Karpas-422 (cell line): ENCODE data around the gene GPRIN2. TPM values are rescaled to one million over a fixed set of nuclear protein-coding genes. Genes with fewer than 3 reads are reported as not detected.

Experiments
- DNase-seq: peaks from one replicate; pipeline ENCODE4 v3.0.0-alpha.2; 2015
- H2AFZ ChIP-seq: fragments of 200-600 bp; sonication (generic); 2 replicates; pipeline ENCODE4 v1.6.1; 2014; ENCODE audit warnings: antibody characterized with exemption, low read length, mixed read lengths
- H3K27ac ChIP-seq: fragments of 200-600 bp; sonication (generic); 2 replicates; pipeline ENCODE4 v1.5.1; 2014; ENCODE audit warnings: mild to moderate bottlenecking, low read length, moderate library complexity
- H3K27me3 ChIP-seq: fragments of 200-600 bp; sonication (generic); 2 replicates; pipeline ENCODE4 v1.6.1; 2014; ENCODE audit warnings: low read length, mixed read lengths
- H3K36me3 ChIP-seq: fragments of 200-600 bp; sonication (generic); 2 replicates; pipeline ENCODE4 v1.6.1; 2014; ENCODE audit warnings: low read length, mixed read lengths; ENCODE audit not compliant: insufficient read depth
- H3K4me1 ChIP-seq: fragments of 200-600 bp; sonication (generic); 2 replicates; pipeline ENCODE4 v1.6.1; 2014; ENCODE audit warnings: mild to moderate bottlenecking, low read length, mixed read lengths
- H3K4me2 ChIP-seq: fragments of 200-600 bp; sonication (generic); 2 replicates; pipeline ENCODE4 v1.6.1; 2014; ENCODE audit warnings: low read length, low read depth, mild to moderate bottlenecking; ENCODE audit not compliant: poor library complexity, severe bottlenecking
- H3K4me3 ChIP-seq: fragments of 200-600 bp; sonication (generic); 2 replicates; pipeline ENCODE4 v1.5.1; 2014; ENCODE audit warnings: mild to moderate bottlenecking, antibody characterized with exemption, low read length, mixed read lengths
- H3K79me2 ChIP-seq: fragments of 200-600 bp; sonication (generic); 2 replicates; pipeline ENCODE4 v1.6.1; 2014; ENCODE audit warnings: mild to moderate bottlenecking, low read length, mixed read lengths
- H3K9ac ChIP-seq: fragments of 200-600 bp; sonication (generic); 2 replicates; pipeline ENCODE4 v1.6.0; 2014; ENCODE audit warnings: low read length
- H3K9me2 ChIP-seq: fragments of 200-600 bp; sonication (generic), shearing (Covaris generic); replicated peaks from 2 replicates; pipeline ENCODE4 v1.6.0; 2014; ENCODE audit warnings: mild to moderate bottlenecking, low read length, moderate library complexity; ENCODE audit not compliant: insufficient read depth
- H3K9me3 ChIP-seq: fragments of 300-700, 200-600 bp; sonication (generic); 2 replicates; pipeline ENCODE4 v1.6.1; 2014; ENCODE audit warnings: low read length, mixed read lengths
- H4K20me1 ChIP-seq: fragments of 200-600 bp; sonication (generic); 2 replicates; pipeline ENCODE4 v1.6.1; 2014; ENCODE audit warnings: mild to moderate bottlenecking, antibody characterized with exemption, low read length, low read depth; ENCODE audit not compliant: insufficient read depth
- total RNA-seq: library from RNA; depleted of rRNA; stranded (reverse); fragments of >200 nt; shearing (Covaris generic); gene quantifications from 2 replicates; pipeline ENCODE4 v1.2.3, GENCODE V29; 2014; ENCODE audit warnings: low replicate concordance

GPRIN2 gene
- total RNA-seq, 1 experiment from 2014 or later: not detected

- Histone ChIP-seq H2AFZ (no peak overlapping the region), H3K4me3 (no peak overlapping the region), H4K20me1 (no peaks in the 10 kb centered on the region), H3K4me1 (no peaks in the 10 kb centered on the region), H3K27me3 (no peaks in the 10 kb centered on the region), H3K4me2 (no peak overlapping the region), H3K9me3 (no peaks in the 10 kb centered on the region), H3K9me2 (no peaks in the 10 kb centered on the region), H3K9ac (no peak overlapping the region), H3K27ac (no peak overlapping the region), H3K36me3 (no peaks in the 10 kb centered on the region), H3K79me2 (no peaks in the 10 kb centered on the region)
- no peak for DNase-seq
Observed at GRCh38 chr10:46542567-46543465, 13.6 kb downstream of the GPRIN2 start.

DNA sequence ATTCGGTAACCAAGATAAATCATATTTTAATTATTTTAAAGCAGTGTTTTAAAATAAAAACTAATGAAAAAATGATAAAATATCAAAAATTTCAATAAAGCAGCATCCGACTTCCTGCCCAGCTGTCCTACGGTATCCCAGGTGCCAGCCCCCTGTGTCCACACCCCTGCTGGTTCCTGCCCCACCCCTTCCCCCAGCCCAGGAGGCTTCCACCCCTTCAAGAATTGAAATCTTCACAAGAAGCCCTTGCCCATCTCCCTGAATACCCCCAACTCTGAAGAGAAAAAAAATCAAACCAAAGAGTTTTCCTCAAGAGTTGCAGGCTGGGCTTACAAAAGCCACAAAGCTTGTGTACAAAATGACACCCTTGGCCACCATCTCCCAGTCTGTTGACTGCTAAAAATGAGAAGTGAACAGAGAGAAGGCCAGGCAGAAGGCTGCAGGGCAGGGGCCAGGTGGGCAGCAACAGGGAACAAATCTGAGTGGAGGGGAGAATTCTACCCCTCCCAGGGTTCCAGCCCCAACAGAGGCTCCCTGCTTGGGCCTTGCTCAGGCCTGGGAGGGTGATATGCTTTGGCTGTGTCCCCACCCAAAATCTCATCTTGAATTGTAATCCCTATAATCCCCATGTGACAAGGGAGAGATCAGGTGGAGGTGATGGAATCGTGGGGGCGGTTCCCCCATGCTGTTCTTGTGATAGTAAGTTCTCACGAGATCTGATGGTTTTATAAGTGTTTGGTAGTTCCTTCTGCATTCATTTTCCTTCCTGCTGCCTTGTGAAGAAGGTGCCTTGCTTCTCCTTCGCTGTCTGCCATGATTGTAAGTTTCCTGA lies 14.5 kb downstream of the GPRIN2 start:
- H2AFZ ChIP-seq: no peak overlapping the region

GRCh38 chr10:46541017-46541661 lies 15.3 kb downstream of the GPRIN2 start:
- no peak overlapping the region for H3K9ac ChIP-seq
- H3K9me2 ChIP-seq: no peaks in the 10 kb centered on the region
- H2AFZ ChIP-seq: no peak overlapping the region
- no peaks in the 10 kb centered on the region for H3K79me2 ChIP-seq
- H3K4me2 ChIP-seq: no peak overlapping the region
- H4K20me1 ChIP-seq: no peaks in the 10 kb centered on the region
- H3K4me3 ChIP-seq: no peak overlapping the region
- H3K27ac ChIP-seq: no peak overlapping the region
- no peaks in the 10 kb centered on the region for H3K36me3 ChIP-seq
- no peaks in the 10 kb centered on the region for H3K9me3 ChIP-seq
- H3K4me1 ChIP-seq: no peaks in the 10 kb centered on the region
- no peak for DNase-seq
- 0 out of 2 replicates have a peak, but pooled peaks cover 3% of the 10 kb centered on the region for H3K27me3 ChIP-seq

More for the DNA sequence above, 14.5 kb downstream of the GPRIN2 start:
- H3K4me3 ChIP-seq: no peak overlapping the region
- H3K9ac ChIP-seq: no peak overlapping the region
- H4K20me1 ChIP-seq: no peaks in the 10 kb centered on the region
- H3K79me2 ChIP-seq: no peaks in the 10 kb centered on the region
- no peaks in the 10 kb centered on the region for H3K9me3 ChIP-seq
- no peak overlapping the region for H3K4me2 ChIP-seq
- no peaks in the 10 kb centered on the region for H3K4me1 ChIP-seq
- no peaks in the 10 kb centered on the region for H3K36me3 ChIP-seq
- no peaks in the 10 kb centered on the region for H3K9me2 ChIP-seq
- H3K27me3 ChIP-seq: no peaks in the 10 kb centered on the region
- DNase-seq: no peak
- no peak overlapping the region for H3K27ac ChIP-seq

DNA sequence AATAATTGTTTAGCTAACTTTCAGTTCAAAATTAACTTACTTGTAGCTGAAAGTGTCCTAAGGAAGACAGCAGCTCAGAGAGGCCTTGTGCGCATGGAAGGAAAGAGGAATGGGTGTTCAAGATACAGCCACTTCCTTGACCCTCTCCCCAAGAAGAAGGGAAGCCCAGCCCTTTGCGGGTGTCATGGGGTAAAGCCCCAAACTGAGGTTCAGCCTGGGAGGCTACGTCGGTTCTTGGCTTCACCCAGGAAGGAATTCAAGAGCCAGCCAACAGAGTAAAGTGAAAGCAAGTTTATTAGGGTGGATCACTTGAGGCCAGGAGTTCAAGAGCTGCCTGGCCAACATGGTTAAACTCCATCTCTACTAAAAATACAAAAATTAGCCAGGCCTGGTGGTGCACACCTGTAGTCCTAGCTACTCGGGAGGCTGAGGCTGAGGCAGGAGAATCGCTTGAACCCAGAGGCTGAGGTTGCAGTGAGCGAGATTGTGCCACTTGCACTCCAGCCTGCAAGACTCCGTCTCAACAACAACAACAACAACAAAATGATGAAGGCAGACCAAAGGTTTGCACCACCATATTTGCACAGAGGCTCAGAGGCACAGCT lies 15.9 kb downstream of the GPRIN2 start:
- Histone ChIP-seq H3K4me3 (no peak overlapping the region), H3K27me3 (0 out of 2 replicates have a peak, but pooled peaks cover 3% of the 10 kb centered on the region), H3K9me2 (no peaks in the 10 kb centered on the region), H3K79me2 (no peaks in the 10 kb centered on the region), H2AFZ (no peak overlapping the region), H3K36me3 (no peaks in the 10 kb centered on the region), H4K20me1 (no peaks in the 10 kb centered on the region), H3K27ac (no peak overlapping the region), H3K4me1 (no peaks in the 10 kb centered on the region), H3K4me2 (no peak overlapping the region), H3K9ac (no peak overlapping the region), H3K9me3 (no peaks in the 10 kb centered on the region)
- DNase-seq: no peak

DNA sequence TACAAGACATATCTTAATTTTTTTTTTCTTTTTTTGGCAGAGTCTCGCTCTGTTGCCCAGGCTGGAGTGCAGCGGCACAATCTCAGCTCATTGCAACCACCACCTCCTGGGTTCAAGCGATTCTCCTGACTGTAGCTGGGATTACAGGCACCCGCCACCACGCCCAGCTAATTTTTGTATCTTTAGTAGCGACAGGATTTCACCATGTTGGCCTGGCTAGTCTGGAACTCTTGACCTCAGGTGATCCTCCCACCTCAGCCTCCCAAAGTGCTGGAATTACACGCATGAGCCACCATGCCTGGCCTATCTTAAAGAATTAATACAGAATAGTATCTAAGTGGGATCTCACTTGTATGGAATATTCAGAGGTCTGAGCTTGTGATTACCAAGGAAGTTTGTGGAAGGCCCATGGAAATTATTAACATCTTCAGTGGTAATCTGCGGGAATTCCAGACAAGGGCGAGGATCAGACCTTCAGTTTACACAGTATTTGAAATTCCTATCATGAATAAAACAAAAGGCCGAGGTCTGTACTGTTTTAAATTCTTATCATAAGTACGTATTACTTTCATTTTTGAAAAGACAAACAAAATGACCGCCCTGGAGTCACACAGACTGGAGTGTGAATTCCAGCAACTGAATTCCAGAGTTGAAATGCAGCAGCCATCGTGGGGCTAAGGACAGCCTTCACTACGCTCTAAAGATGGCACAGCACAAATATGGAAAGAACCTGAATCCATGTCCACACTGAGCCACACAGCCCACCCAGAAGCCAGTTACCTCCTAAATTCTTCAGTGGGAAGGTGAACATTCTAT lies 16.7 kb downstream of the GPRIN2 start:
- no peak overlapping the region for H3K27ac ChIP-seq
- H3K79me2 ChIP-seq: no peaks in the 10 kb centered on the region
- no peaks in the 10 kb centered on the region for H3K9me3 ChIP-seq
- H2AFZ ChIP-seq: no peak overlapping the region
- no peaks in the 10 kb centered on the region for H3K4me1 ChIP-seq
- H3K36me3 ChIP-seq: no peaks in the 10 kb centered on the region
- no peak for DNase-seq
- H3K4me2 ChIP-seq: no peak overlapping the region
- 0 out of 2 replicates have a peak, but pooled peaks cover 3% of the 10 kb centered on the region for H3K27me3 ChIP-seq
- H3K4me3 ChIP-seq: no peak overlapping the region
- H3K9ac ChIP-seq: no peak overlapping the region
- no peaks in the 10 kb centered on the region for H3K9me2 ChIP-seq
- no peaks in the 10 kb centered on the region for H4K20me1 ChIP-seq

GRCh38 chr10:46538717-46539426 lies 17.6 kb downstream of the GPRIN2 start:
- Histone ChIP-seq H3K9ac (no peak overlapping the region), H3K9me2 (no peaks in the 10 kb centered on the region), H3K27ac (no peak overlapping the region), H2AFZ (no peak overlapping the region), H3K27me3 (0 out of 2 replicates have a peak, but pooled peaks cover 3% of the 10 kb centered on the region), H4K20me1 (no peaks in the 10 kb centered on the region), H3K9me3 (no peaks in the 10 kb centered on the region), H3K4me1 (no peaks in the 10 kb centered on the region), H3K4me3 (no peak overlapping the region), H3K4me2 (no peak overlapping the region), H3K36me3 (no peaks in the 10 kb centered on the region), H3K79me2 (no peaks in the 10 kb centered on the region)
- no peak for DNase-seq

GRCh38 chr10:46538155-46538554 lies 18.3 kb downstream of the GPRIN2 start:
- Histone ChIP-seq H2AFZ (no peak overlapping the region), H3K27me3 (0 out of 2 replicates have a peak, but pooled peaks cover 3% of the 10 kb centered on the region)
- no peak for DNase-seq

More at GRCh38 chr10:46538155-46538554, 18.3 kb downstream of the GPRIN2 start:
- Histone ChIP-seq H3K4me1 (no peaks in the 10 kb centered on the region), H3K79me2 (no peaks in the 10 kb centered on the region), H3K27ac (no peak overlapping the region), H3K36me3 (no peaks in the 10 kb centered on the region), H3K9ac (no peak overlapping the region), H3K4me2 (no peak overlapping the region), H3K9me2 (no peaks in the 10 kb centered on the region), H4K20me1 (no peaks in the 10 kb centered on the region), H3K4me3 (no peak overlapping the region), H3K9me3 (no peaks in the 10 kb centered on the region)
